ENCODE results near the gene TRMU.

- no peak for TF ChIP-seq CTCF (conservative IDR thresholded peaks at IDR 0.05)
- TF ChIP-seq ZFX (IDR thresholded peaks at IDR 0.05): no peak
Measured at GRCh38 chr22:46346680-46347405, 11.3 kb downstream of the TRMU start.
